ENCODE results near the gene MIF4GD. TPM values are rescaled to one million over a fixed set of nuclear protein-coding genes. Genes with fewer than 3 reads are reported as not detected.
A peak's percentile ranks its signal among the peaks of the same experiment; 100 is the strongest.

The MIF4GD gene
- total RNA-seq, 2 experiments from 2014 or later, result 29.4 to 32.4 TPM

DNA sequence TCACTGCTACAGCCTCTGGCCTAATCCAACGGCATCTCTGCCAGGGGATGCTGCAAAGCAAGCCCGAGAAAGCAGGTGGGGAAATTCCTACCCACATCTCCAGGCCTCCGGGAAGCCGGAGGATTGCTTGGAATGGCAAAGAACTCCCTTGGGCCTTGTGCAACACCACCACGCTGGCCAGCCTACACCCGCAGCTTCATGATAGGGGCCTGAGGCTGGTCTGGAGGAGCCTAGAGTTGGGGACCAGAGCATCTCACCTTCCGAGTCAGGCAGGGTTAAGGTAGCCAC lies 29.9 kb downstream of the MIF4GD start:
- CTCF ChIA-PET, result interaction anchor here (1.6 to 5.2 kb wide), 5 partner anchors 8 to 127 kb away, joined by 4 to 31 read pairs (median 5); partner anchors contain the start of genes GGA3, MIF4GD, MRPS7 and SLC25A19
- Histone ChIP-seq H3K27me3 (ENCODE audit: control insufficient read depth in 1 of 2, insufficient read depth in 2 of 2, low read length in 2 of 2) (no peaks in the 10 kb centered on the region), H3K36me3 (ENCODE audit: insufficient read depth, low read length) (peaks cover 94% of the 10 kb centered on the region), H3K4me3 (ENCODE audit: low read length) (no peak overlapping the region), H3K9me3 (ENCODE audit: control insufficient read depth in 1 of 2, insufficient read depth in 1 of 2, low read length in 2 of 2) (no peaks in the 10 kb centered on the region), H3K27ac (ENCODE audit: low read depth in 1 of 2, low read length in 2 of 2) (no peak overlapping the region), H3K4me1 (ENCODE audit: insufficient read depth, low read length) (peaks cover 69% of the 10 kb centered on the region)
- no peak for DNase-seq
- TF ChIP-seq, protein P1, sequence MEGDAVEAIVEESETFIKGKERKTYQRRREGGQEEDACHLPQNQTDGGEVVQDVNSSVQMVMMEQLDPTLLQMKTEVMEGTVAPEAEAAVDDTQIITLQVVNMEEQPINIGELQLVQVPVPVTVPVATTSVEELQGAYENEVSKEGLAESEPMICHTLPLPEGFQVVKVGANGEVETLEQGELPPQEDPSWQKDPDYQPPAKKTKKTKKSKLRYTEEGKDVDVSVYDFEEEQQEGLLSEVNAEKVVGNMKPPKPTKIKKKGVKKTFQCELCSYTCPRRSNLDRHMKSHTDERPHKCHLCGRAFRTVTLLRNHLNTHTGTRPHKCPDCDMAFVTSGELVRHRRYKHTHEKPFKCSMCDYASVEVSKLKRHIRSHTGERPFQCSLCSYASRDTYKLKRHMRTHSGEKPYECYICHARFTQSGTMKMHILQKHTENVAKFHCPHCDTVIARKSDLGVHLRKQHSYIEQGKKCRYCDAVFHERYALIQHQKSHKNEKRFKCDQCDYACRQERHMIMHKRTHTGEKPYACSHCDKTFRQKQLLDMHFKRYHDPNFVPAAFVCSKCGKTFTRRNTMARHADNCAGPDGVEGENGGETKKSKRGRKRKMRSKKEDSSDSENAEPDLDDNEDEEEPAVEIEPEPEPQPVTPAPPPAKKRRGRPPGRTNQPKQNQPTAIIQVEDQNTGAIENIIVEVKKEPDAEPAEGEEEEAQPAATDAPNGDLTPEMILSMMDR (IDR thresholded peaks at IDR 0.05), result no peak
- ATAC-seq (ENCODE audit: poor library complexity), result no peak
- intact Hi-C loops (cut with DNase I, micrococcal nuclease), result loop anchor here in 1 of 2 experiments (2.0 kb wide), 1 partner anchor 172 kb away; no protein-coding TSS in a partner anchor
- Mint-ChIP-seq H3K9me3 (no peaks in the 10 kb centered on the region), H3K4me3 (no peak overlapping the region), H3K4me1 (ENCODE audit: low read depth) (peaks cover 29% of the 10 kb centered on the region), H3K27me3 (no peaks in the 10 kb centered on the region), H3K36me3 (ENCODE audit: low read depth) (peaks cover 95% of the 10 kb centered on the region), H3K27ac (peak overlapping the region; percentile 92)
- POLR2A ChIA-PET, result no interaction called here

DNA sequence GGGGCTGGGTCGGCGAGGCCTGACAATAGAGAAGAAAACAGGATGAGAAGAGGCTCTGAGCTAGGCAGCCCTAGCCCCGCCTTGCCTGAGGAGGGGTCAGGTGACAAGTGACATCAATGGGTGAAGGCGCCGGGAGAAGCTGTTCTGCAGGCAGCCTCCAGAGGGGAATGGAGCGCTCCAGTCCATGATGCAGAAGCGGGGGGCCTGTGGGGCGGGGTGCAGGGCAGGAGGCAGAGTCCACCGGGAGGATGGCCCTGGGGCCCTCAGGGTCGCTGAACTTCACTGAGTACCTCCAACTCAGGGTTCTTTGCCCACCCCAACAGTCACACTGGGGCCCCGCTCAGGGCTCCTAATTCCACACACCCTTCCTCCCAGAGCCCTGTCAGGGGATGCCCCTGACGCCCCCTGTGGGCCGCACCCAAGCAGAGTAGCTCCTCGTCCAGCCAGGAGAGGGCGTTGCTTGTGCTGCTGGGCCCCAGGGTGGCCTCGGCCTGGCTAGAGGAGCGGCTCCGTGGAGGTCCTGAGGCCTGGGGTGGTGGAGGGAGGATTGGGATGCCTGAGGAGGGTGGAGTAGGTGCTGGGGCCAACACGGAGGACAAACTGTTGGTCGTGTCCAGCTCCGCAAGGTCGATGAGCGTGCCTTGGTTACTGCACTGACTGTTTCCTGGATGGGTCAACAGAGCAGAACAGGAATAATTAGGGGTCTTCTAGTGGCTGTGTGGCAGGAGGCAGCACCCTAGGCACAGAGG lies 30.5 kb downstream of the MIF4GD start:
- H3K27me3 Mint-ChIP-seq, result no peaks in the 10 kb centered on the region
- H3K27ac Mint-ChIP-seq, result peak overlapping the region; percentile 61
- Histone ChIP-seq H3K27me3 (ENCODE audit: control insufficient read depth in 1 of 2, insufficient read depth in 2 of 2, low read length in 2 of 2) (no peaks in the 10 kb centered on the region), H3K4me1 (ENCODE audit: insufficient read depth, low read length) (peaks cover 65% of the 10 kb centered on the region), H3K9me3 (ENCODE audit: control insufficient read depth in 1 of 2, insufficient read depth in 1 of 2, low read length in 2 of 2) (no peaks in the 10 kb centered on the region), H3K36me3 (ENCODE audit: insufficient read depth, low read length) (peaks cover 92% of the 10 kb centered on the region), H3K4me3 (ENCODE audit: low read length) (no peak overlapping the region), H3K27ac (ENCODE audit: low read depth in 1 of 2, low read length in 2 of 2) (no peak overlapping the region)
- H3K9me3 Mint-ChIP-seq, result no peaks in the 10 kb centered on the region
- H3K4me3 Mint-ChIP-seq, result no peak overlapping the region
- ChIA-PET POLR2A (interaction anchor here (1.2 to 1.6 kb wide), 2 partner anchors 9 to 127 kb away, joined by 3 to 6 read pairs; no protein-coding TSS in a partner anchor), CTCF (interaction anchor here (1.0 to 5.2 kb wide), 5 partner anchors 8 to 127 kb away, joined by 4 to 31 read pairs (median 6); partner anchors contain the start of genes GGA3, MIF4GD, MRPS7 and SLC25A19)
- peak in 8 of 14 experiments; percentile 18 to 63 (median 44) for DNase-seq
- intact Hi-C loops (cut with DNase I, micrococcal nuclease), result loop anchor here in 1 of 2 experiments (2.0 kb wide), 1 partner anchor 172 kb away; no protein-coding TSS in a partner anchor
- TF ChIP-seq, protein P1 (IDR thresholded peaks at IDR 0.05), result no peak
- peaks cover 93% of the 10 kb centered on the region for H3K36me3 Mint-ChIP-seq (ENCODE audit: low read depth)
- ATAC-seq (ENCODE audit: poor library complexity), result peak; percentile 22
- H3K4me1 Mint-ChIP-seq (ENCODE audit: low read depth), result peaks cover 29% of the 10 kb centered on the region

DNA sequence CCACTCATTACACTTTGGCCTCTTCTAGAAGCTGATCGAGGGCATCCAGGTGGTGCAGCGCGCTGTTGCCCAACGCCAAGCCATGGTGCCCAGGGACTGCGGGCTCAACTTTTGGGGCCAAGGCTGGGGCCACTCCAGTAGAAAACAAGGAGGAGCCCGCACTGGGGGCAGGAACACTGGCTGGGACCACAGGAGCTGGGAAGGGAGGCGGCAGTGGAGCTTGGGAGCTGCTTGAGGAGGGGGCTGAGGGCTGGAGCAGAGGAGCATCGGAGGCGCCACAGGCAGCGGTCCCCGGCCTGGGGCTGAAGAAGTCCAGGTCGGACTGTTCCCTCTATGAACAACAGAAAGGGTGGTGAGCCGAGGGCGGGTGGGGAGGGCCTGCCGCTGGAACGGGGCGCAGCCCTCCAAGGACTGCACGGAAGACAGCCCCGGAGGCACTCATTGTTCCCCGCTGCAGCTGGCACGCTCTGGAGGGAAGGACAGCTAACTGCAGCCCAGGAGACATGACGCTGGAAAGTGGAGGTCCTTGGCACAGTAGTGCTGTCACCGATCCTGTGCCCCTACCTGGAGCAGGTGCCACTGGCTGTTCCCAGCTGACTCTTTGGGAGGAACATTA lies 31.1 kb downstream of the MIF4GD start:
- Histone ChIP-seq H3K27me3 (ENCODE audit: control insufficient read depth in 1 of 2, insufficient read depth in 2 of 2, low read length in 2 of 2) (no peaks in the 10 kb centered on the region), H3K27ac (ENCODE audit: low read depth in 1 of 2, low read length in 2 of 2) (no peak overlapping the region), H3K9me3 (ENCODE audit: control insufficient read depth in 1 of 2, insufficient read depth in 1 of 2, low read length in 2 of 2) (no peaks in the 10 kb centered on the region), H3K36me3 (ENCODE audit: insufficient read depth, low read length) (peaks cover 92% of the 10 kb centered on the region), H3K4me3 (ENCODE audit: low read length) (no peak overlapping the region), H3K4me1 (ENCODE audit: insufficient read depth, low read length) (peaks cover 59% of the 10 kb centered on the region)
- DNase-seq, result no peak
- ATAC-seq (ENCODE audit: poor library complexity), result no peak
- H3K4me1 Mint-ChIP-seq (ENCODE audit: low read depth), result peaks cover 29% of the 10 kb centered on the region
- no peak overlapping the region for H3K4me3 Mint-ChIP-seq
- H3K9me3 Mint-ChIP-seq, result no peaks in the 10 kb centered on the region
- H3K27ac Mint-ChIP-seq, result peak overlapping the region; percentile 61
- H3K27me3 Mint-ChIP-seq, result no peaks in the 10 kb centered on the region
- intact Hi-C loops (cut with DNase I, micrococcal nuclease), result loop anchor here in 1 of 2 experiments (2.0 kb wide), 1 partner anchor 173 kb away; no protein-coding TSS in a partner anchor
- POLR2A ChIA-PET, result interaction anchor here (0.8 to 1.6 kb wide), 3 partner anchors 9 to 126 kb away, joined by 3 to 6 read pairs (median 3); no protein-coding TSS in a partner anchor
- TF ChIP-seq, protein P1 (IDR thresholded peaks at IDR 0.05), result no peak
- CTCF ChIA-PET, result interaction anchor here (0.7 to 5.2 kb wide), 6 partner anchors 9 to 126 kb away, joined by 3 to 31 read pairs (median 6); partner anchors contain the start of genes GGA3, MIF4GD and MRPS7
- H3K36me3 Mint-ChIP-seq (ENCODE audit: low read depth), result peaks cover 92% of the 10 kb centered on the region

Data from CD4-positive, alpha-beta T cell (primary cell).